ENCODE data around the gene CABP2. TPM values are rescaled to one million over a fixed set of nuclear protein-coding genes. Genes with fewer than 3 reads are reported as not detected.
A peak's percentile ranks its signal among the peaks of the same experiment; 100 is the strongest.

CABP2 gene
- total RNA-seq, 1 experiment from 2014 or later: not detected

GRCh38 chr11:67519726-67520125, 3.5 kb downstream of the CABP2 start:
- Histone ChIP-seq H3K9me3 (ENCODE audit: control insufficient read depth, low read depth, low read length) (no peaks in the 10 kb centered on the region), H3K56ac (ENCODE audit: insufficient read length, low read depth, low read length) (no peak overlapping the region), H2AFZ (ENCODE audit: low read length) (no peak overlapping the region), H4K20me1 (ENCODE audit: control insufficient read depth, insufficient read depth, insufficient read length) (no peaks in the 10 kb centered on the region), H2BK15ac (ENCODE audit: low read depth, low read length) (no peak overlapping the region), H4K8ac (replicated peaks; ENCODE audit: insufficient read length, low read depth, low read length) (no peak overlapping the region), H3K4me2 (ENCODE audit: insufficient read depth, insufficient read length, low read length) (no peak overlapping the region), H3K23me2 (ENCODE audit: insufficient read length, low read depth, low read length, poor library complexity, severe bottlenecking) (no peaks in the 10 kb centered on the region), H3K9ac (ENCODE audit: extremely low read depth, insufficient read length, low read length) (no peak overlapping the region), H3K27me3 (ENCODE audit: insufficient read depth, low read length) (no peaks in the 10 kb centered on the region), H3K27ac (ENCODE audit: insufficient read length, low read depth, low read length) (no peak overlapping the region), H3K4ac (ENCODE audit: low read depth, low read length) (no peak overlapping the region), H4K91ac (ENCODE audit: insufficient read length, low read depth, low read length) (no peak overlapping the region), H3K79me2 (ENCODE audit: insufficient read depth, low read length) (no peaks in the 10 kb centered on the region), H3K18ac (ENCODE audit: insufficient read length, low read depth, low read length) (no peak overlapping the region), H2BK120ac (ENCODE audit: low read depth, low read length, poor library complexity, severe bottlenecking) (no peak overlapping the region), H2BK12ac (ENCODE audit: insufficient read length, low read depth, low read length) (no peak overlapping the region), H2BK5ac (ENCODE audit: insufficient read length, low read length) (no peak overlapping the region), H3K14ac (ENCODE audit: insufficient read depth, low read length) (no peak overlapping the region; the same call in 1 of the 2 replicates), H2AK5ac (ENCODE audit: insufficient read length, low read length) (no peak overlapping the region), H4K5ac (ENCODE audit: insufficient read length, low read depth, low read length) (no peak overlapping the region), H3T11ph (ENCODE audit: low read length) (no peak overlapping the region), H3K23ac (ENCODE audit: insufficient read length, low read depth, low read length) (no peak overlapping the region), H2BK20ac (ENCODE audit: low read depth, low read length, poor library complexity, severe bottlenecking) (no peak overlapping the region), H3K79me1 (ENCODE audit: insufficient read depth, low read depth, low read length, poor library complexity, severe bottlenecking) (no peaks in the 10 kb centered on the region), H3K4me1 (ENCODE audit: insufficient read depth, low read length) (no peaks in the 10 kb centered on the region)
- H3K36me3 Mint-ChIP-seq (ENCODE audit: insufficient read depth in 1 of 3, low read depth in 3 of 3): no peaks in the 10 kb centered on the region
- no peak for DNase-seq
- H3K27ac Mint-ChIP-seq: peak overlapping the region in 1 of 3 experiments; percentile 62; a peak in 1 of 7 replicates
- H3K4me3 Mint-ChIP-seq: no peak overlapping the region
- no peaks in the 10 kb centered on the region for H3K9me3 Mint-ChIP-seq
- peaks cover 25% of the 10 kb centered on the region for H3K27me3 Mint-ChIP-seq (ENCODE audit: low read depth)
- H3K4me1 Mint-ChIP-seq: no peaks in the 10 kb centered on the region; a peak in 1 of 4 replicates
- no CpG with 5 or more reads among the region's 32 CpGs for WGBS (ENCODE audit: extremely low coverage, insufficient read length, low lambda C conversion rate)
- no peak for TF ChIP-seq CTCF (conservative IDR thresholded peaks at IDR 0.05)
